ENCODE measurements around the gene ME3.

DNA sequence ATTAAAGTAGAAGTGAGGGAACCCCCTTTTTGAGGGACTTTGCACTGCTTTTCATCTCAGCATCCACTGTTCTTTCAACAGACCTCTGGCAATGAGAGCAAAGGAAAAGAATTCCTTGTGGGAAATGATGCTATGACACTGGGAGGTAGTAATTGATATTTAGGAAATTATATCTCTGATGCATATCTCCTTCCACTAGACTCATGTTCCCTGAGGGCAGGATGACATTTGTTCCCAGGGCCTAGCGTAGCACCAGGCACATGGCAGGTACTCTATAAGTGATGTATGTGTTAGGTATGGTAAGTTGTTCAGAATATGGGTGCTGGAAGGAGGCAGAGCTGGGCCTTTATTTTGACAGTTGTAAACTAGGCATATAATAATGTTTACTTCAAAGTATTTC is 154.9 kb downstream of the ME3 start:
- TF ChIP-seq, protein P1, sequence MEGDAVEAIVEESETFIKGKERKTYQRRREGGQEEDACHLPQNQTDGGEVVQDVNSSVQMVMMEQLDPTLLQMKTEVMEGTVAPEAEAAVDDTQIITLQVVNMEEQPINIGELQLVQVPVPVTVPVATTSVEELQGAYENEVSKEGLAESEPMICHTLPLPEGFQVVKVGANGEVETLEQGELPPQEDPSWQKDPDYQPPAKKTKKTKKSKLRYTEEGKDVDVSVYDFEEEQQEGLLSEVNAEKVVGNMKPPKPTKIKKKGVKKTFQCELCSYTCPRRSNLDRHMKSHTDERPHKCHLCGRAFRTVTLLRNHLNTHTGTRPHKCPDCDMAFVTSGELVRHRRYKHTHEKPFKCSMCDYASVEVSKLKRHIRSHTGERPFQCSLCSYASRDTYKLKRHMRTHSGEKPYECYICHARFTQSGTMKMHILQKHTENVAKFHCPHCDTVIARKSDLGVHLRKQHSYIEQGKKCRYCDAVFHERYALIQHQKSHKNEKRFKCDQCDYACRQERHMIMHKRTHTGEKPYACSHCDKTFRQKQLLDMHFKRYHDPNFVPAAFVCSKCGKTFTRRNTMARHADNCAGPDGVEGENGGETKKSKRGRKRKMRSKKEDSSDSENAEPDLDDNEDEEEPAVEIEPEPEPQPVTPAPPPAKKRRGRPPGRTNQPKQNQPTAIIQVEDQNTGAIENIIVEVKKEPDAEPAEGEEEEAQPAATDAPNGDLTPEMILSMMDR (IDR thresholded peaks at IDR 0.05), result no peak
- TF ChIP-seq POLR2AphosphoS5 (IDR thresholded peaks at IDR 0.05; ENCODE audit: insufficient read depth in 1 of 2, low read depth in 1 of 2), result no peak

Data from vagina (tissue), 2 donors.